GM18870 (cell line): Measurements from ENCODE around the gene GNA15.
"Not testable (repeated sequence)": the region's sequence is repeated elsewhere in the genome, so short reads cannot be mapped to it uniquely, and the experiment has no call there.

Experiments used
- ATAC-seq: cut with Tn5 transposase; IDR thresholded peaks from one replicate; pipeline ENCODE4 v1.9.1; 2021; ENCODE audit warnings: moderate library complexity; ENCODE audit not compliant: unreplicated experiment

GNA15 gene, protein sequence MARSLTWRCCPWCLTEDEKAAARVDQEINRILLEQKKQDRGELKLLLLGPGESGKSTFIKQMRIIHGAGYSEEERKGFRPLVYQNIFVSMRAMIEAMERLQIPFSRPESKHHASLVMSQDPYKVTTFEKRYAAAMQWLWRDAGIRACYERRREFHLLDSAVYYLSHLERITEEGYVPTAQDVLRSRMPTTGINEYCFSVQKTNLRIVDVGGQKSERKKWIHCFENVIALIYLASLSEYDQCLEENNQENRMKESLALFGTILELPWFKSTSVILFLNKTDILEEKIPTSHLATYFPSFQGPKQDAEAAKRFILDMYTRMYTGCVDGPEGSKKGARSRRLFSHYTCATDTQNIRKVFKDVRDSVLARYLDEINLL

DNA sequence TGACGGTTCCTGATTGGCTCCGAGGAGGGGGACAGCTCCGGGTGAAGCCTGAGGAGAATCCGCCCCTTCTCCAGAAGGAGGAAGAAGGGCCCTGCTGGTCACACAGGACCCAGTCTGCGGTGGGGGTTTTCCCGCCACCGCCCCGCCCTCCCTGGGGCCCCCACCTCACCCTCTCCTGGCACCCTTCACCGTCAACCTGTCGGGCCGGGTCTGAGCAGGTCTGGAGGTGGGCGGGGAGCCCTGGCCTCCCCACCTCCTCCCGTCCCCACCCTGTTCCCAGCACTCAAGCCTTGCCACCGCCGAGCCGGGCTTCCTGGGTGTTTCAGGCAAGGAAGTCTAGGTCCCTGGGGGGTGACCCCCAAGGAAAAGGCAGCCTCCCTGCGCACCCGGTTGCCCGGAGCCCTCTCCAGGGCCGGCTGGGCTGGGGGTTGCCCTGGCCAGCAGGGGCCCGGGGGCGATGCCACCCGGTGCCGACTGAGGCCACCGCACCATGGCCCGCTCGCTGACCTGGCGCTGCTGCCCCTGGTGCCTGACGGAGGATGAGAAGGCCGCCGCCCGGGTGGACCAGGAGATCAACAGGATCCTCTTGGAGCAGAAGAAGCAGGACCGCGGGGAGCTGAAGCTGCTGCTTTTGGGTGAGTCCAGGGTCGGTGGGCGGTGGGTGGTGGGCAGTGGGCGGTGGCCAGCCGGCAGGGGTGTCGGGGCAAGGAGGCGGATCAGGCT is at the start of gene GNA15:
Gene GNA15 (plus strand): TSS at position 73 of the 723 bp plus-strand sequence. CDS start 418 bp downstream, at position 491.
- ATAC-seq: no peak

DNA sequence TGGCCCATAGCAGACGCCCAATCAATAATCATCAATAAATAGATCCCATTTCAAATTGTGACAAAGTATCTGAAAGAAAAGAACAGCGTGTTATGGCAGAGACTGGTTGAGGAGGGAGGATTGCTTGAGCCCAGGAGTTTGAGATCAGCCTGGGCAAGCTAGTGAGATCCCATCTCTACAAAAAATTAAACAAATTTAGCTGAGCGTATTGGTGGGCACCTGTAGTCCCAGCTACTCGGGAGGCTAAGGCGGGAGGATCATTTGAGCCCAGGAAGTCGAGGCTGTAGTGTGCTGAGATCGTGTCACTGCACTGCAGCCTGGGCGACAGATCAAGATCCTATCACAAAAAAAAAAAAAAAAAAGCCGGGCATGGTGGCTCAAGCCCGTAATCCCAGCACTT is 48.1 kb upstream of the GNA15 start:
- ATAC-seq: no peak

DNA sequence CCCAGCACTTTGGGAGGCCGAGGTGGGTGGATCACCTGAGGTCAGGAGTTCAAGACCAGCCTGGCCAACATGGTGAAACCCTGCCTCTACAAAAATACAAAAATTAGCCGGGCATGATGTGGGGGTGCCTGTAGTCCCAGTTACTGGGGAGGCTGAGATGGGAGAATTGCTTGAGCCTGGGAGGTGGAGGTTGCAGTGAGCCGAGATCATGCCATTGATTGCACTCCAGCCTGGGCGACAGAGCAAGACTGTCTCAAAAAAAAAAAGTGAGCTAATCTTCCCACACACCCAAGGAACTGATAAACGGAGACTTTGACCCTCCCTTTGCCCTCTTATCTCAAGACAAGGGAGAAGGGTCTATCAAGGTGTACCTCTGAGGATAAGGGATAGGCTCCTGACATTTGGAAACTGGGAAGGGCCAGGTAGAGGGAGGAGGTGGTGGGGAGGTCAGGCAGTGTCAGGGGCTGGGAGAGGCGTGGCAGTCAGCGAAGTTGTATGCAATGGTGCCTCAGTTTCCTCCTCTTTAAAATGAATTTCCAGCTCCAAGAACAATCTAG is 46.5 kb upstream of the GNA15 start:
- ATAC-seq: not testable (repeated sequence)

DNA sequence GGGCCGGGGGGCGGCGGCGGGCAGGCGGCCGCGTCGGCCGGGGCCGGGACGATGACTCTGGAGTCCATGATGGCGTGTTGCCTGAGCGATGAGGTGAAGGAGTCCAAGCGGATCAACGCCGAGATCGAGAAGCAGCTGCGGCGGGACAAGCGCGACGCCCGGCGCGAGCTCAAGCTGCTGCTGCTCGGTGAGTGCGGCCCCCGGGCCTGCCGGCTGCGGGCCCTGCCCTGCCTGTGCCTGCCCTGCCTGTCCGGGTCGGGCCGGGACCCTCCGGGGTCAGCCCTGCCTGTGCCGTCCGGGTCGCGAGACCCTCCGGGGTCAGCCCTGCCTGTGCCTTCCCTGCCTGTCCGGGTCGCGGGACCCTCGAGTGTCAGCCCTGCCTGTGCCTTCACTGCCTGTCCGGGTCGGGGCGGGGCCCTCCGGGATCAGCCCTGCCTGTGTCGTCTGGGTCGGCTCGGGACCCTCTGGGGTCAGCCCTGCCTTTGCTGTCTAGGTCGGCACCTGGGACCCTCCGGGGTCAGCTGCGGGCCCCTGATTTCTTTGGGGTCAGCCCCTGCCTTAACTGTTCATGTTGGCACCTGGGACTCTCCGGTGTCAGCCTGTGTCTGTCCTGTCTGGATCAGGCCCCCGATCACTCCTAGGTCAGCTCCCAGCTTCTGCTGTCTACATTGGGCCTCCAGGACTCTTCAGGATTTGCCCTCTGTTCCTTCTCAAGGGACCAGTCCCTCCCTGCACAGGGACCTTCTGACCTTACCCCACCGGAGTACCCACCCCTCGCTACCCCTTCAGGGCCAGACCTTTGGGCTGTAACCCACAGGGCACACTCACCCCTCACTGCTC is 41.0 kb upstream of the GNA15 start:
- no peak for ATAC-seq

DNA sequence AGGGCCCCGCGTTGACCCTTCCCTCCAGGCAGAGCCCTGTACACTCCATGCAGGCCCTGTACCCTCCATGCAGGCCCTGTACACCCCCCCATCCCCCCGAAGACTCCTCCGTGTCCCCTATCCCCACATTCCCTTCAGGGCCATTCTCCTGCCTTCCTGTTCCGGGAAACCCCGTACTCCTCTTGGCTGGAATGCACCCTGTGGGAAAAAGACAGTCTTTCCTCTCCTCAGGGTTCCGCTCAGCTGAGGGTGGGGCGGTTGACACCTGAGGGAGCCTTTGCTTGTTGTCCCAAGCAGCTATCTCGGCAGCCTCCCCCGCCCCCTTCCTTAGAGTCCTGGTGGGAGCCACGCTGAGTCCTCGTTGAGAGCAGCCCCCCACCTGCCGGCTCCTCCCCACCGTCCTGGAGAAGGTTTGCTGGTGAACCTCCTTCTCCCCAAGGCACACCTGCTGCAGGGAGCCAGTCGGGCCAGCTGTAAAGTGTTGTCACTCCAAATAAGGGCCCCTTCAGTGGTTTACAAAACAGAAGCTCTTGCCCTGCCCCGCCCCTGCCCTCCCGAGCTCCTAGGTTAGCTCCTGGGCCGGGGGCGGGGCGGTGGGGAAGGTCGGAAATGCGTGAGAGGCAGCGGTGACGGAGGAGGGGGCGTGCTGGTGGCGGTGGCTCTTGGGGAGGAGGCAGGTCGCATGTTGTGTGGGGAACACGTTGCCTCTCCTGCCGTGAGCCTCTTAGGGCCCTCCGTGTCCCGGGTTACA is 40.2 kb upstream of the GNA15 start:
- ATAC-seq: no peak

DNA sequence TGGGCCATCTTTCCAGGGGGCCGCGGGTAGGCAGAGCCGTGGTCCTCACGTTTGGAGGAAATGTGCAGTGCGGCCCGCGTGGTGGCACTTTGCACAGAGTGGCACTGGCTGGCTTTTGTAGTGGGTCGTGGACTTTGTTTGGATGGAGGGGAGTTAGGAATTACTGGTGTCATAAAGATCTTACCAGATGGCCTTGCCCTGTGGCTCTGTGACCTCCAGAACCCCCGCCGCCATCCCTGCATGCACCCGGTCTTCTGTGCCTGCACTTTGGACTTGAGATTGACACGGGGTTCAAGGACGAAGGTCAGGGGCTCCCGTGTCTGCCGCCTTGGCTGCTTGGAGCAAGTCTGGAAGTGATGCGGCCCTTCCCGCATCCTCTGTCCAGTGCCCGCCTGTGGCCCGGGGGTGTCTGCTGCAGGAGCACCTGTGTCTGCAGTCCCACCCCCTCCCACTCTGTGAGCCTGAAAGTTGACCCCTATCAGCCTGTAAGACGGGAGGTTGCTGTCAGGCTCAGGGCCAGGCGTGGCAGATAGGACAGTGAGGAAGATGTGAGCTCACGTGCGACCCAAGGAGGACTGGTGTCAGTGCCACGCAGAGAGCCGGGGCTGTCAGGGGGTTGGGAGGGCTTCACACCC is 39.4 kb upstream of the GNA15 start:
- no peak for ATAC-seq

DNA sequence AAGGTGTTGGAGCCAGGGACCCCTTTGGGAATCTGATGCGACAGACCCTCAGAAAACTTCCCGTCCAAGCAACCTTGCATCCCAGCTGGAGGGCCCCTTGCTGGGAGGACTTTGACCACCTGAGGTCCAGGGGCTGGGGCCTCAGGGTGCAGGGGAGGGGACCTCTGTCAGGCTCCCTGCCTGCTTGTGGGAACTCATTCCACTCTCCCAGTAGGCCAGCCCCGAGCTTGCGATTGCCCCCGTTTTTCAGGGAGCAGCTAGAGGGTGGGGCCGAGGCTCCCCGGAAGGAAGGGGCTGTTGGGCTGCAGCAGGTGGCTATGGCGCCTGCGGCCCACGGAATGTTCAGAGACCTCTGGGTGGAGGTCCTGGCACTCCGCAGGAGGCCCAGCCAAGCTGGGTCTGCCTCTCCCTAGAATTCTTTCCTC is 38.9 kb upstream of the GNA15 start:
- no peak for ATAC-seq

DNA sequence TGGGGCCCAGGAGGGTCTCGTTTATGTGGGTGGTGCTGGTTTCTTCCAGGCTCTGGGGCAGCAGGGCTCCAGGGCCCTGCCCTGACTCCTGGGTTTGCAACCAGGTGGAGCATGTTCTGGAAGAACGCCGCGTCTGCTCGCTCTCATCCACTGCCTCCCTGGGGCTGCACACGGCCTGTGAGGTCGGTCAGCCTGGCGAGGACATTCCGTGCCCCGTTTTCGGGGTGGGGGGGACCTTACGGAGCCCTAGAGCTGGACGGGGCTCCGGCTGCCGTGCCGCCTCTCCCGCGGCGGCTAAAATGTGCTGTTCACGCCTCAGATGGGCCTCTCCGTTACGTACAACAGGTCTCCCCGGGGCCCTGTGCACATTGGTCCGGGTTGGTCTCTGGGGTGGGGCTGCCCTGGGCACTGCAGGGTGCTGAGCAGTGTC is 38.4 kb upstream of the GNA15 start:
- ATAC-seq: no peak

DNA sequence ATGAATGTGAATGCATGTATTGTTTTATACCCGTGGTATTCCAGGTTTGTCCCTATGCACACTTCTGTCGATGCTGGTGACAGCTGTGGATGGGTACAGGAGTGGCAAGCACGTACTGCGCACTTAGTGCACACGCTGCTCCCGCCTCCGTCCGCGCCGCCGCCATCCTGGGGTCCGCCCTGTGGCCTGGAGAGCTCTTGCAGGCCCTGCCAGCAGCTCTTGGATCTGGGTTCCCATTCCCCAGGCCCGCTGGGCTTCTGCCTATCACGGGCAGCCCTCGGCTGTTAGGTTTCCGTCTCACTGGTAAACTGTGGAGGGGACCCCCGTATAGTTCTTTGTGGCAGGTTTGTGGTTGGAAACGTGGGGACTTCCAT is 37.7 kb upstream of the GNA15 start:
- no peak for ATAC-seq

DNA sequence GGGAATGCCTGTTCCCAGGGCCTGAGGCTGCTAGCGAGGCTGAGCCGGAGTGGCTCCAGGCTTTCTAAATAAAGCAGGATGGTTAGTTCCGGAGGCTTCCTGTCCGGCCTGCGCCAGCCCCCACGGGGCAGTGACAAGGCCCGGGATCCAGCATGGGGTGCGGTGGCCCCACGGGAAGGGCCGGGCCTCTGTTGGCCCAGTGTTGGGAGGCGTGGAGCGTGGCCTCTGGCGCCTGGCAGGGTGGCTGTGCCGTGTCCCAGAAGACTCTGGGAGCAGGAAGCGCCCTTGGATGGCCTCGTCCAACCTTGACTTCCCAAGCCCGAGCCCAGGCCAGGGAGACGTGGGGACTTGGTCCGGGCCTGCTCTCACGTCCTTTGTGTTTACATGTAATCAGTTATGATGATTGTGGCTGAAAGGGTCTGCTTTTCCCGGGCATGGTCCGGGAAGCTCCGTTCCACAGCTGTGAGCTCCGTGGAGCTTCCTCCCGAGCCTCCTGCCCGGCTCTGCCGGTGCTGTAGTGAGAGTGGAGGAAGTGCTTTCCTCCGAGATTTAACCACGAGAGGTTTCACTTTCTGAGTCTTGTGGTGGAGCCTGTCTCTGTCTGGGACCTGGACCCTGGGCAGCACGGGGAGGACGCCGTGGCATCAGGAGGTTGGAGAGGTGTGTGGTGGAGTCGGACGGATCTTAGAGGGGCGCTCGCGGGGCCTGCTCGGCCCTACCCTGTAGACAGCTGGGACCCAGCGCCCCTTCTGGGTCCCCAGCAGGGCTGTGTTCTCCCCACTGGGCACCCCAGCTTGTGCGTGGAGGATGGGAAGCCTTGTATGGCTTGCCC is 37.1 kb upstream of the GNA15 start:
- no peak for ATAC-seq

DNA sequence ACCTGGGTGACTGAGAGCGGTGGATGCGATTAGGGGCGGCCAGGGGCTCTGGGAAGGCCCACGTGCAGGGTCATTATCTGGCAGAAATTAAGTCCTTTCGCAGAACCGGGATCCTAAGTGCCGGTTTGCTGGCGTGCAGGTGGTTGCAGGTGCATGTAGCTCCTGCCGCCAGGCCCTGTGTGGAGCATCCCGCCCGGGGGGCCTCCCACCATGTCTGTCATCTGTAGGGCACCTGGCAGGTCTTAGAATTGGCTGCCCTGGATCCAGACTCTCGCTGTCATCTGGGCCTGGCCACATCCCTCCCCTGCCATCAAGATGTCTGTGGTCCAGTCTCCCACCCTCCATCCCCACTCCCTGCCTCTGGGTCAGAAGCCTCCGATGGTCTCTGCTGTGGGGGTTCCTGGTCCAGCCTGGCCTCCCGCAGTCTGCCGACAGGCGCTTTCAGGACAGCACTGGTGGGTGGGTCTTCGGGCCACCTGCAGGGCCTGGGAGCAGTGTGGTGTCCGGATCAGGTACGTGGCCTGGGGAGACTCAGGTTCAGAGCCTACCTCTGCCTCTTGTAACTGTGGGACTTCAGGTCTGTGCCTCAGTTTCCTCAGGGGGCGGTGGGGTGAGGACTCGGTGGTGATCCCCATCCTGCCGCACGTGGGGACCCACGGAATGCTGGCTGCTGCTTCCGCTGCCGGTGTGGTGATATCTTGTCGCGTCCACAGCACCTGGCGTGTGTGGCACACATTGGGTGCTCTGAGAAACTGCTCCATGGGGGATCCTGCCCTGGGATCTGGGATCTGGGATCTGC is 36.3 kb upstream of the GNA15 start:
- ATAC-seq: no peak

DNA sequence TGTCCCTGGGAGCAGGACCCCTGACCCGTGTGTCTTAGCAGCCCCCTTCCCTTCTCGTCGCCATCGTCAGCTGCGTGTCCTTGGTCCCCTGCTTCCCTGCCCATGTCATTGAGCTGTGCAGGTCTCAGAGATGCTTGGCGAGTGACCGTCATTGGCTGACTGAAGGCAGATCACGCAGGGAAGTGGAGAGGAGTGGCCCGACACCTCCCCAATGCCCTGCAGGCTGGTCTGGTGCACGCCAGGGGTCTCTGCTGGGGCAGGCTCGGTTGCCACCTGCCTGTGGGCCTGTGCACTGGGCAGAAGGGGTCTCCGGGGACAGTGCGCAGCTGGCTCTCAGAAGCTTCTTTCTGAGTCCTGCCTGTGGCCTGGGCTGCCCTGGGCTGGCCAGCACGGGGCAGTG is 35.5 kb upstream of the GNA15 start:
- no peak for ATAC-seq

DNA sequence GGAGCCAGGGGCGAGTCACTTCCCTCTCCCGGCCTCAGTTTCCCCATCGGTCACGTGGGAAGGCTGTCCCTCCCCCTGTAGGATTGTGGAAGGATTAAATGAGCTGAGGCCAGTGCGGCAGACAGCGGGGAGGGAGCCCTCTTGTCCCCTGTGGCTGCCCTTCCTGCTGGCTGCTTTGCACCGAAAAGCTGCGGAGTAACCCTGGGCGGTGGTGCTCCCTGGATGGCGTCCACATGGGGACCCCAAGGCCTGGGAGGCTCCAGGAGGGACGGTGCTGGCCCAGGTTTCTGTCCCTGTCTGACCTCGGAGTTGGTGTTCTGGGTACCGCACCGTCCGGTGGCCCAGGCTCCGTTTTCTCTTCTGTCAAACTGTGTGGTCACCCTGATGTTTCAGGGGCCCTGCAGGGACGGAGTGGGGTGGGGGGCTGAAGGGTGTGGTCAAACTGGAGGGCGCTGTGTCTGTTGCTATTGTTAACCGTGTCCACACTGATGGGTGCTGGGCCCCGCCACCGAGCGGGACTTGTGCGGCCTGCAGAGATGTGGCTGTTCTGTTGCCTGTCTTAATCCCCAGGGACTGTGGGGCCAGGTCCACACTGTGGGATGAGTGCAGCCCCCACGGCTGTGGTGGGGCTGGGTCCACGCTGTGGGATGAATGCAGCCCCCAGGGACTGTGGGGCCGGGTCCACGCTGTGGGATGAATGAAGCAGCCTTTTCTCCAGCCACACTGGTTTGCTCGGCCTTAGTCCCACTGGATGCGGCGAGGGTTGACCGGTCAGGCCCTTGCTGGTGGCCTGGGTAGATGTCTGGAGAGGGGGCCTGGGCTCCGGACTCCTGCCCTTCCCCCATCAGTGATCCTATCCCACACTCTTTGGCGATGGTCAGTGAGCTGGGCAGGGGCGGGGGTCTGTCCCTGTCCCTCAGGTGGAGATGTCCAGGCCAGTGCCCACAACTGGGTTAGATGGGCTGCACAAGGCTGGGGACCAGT is 34.8 kb upstream of the GNA15 start:
- no peak for ATAC-seq

DNA sequence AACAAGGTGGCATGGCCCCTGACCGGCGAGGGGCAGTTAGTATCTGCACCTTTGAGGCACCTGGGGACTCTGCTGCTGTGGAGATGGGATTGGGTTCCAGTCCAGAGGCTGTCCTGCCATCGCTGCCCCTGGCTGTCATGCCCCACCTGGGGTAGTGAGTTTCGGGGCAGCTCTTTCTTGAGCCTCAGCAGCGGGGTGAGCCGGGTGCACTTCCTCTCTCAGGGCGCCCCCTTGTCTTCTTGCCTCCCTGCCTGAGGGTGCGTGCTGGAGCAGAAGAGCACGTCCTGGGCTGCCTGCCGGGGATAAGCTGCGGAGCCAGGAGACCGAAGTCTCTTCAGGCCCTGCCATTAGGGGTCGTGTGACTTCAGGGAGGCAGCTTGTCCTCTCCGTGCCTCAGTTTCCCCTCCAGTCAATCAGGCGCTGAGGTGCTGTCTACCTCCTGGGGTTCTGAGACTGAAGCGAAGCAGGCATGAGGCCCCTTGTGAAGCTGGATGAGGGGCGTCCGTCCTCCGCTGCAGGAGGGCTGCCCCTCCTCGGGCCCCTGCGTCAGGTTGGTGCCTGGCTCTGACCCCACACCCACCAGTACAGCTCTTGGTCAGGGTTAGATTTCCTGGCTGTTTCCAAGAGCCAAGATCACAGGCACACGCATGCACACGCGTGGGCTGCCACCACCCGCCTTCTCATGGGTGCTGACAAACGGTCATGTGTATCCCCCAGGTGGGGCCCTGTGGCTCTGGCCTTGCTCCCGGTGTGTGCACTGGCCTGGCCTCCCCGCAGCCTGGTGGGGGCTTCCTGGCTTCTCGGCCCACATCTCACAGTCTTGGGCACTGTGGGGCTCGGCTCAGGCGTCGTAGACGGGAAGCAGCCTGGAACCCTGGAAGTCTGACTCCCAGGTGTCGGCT is 33.3 kb upstream of the GNA15 start:
- ATAC-seq: no peak

DNA sequence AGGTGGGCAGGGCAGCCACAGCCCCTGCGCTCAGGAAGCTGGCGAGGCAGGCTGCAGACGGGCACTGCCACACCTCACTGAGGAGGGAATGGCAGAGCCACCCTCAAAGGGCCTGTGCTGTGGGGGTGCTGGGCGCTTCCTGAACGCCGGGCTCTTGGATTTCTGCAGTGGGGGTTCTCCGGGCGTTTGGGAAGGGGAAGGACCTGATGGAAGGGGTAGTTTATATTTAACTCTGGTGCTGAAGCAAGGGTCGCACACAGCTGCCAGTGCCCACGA is 31.2 kb upstream of the GNA15 start:
- ATAC-seq: no peak
